BJ (cell line): ENCODE data around the gene STRADB. TPM values are rescaled to one million over a fixed set of nuclear protein-coding genes. Genes with fewer than 3 reads are reported as not detected.
"Not testable (repeated sequence)": the region's sequence is repeated elsewhere in the genome, so short reads cannot be mapped to it uniquely, and the experiment has no call there.

Source experiments
- CTCF ChIA-PET: fragments of 350-600 bp; formaldehyde crosslinking; extraction: SDS; loops from one replicate; lab custom pipeline; 2021; ENCODE audit warnings: antibody characterized with exemption, inconsistent platforms; lab: Yijun Ruan, JAX
- POLR2A ChIA-PET: fragments of 300-600 bp; sonication (Branson Sonifier 250); formaldehyde crosslinking; extraction: SDS; loops from one replicate; lab custom pipeline; 2021; ENCODE audit warnings: antibody characterized with exemption; lab: Charles Lee
- DNase-seq: peaks from one replicate; pipeline ENCODE4 v3.0.0-alpha.2; 2011; ENCODE audit warnings: low read depth
- H3K27me3 ChIP-seq: 2 replicates; pipeline ENCODE4 v1.6.0; 2011; ENCODE audit warnings: low read length; ENCODE audit not compliant: control insufficient read depth, insufficient read depth
- H3K36me3 ChIP-seq: 2 replicates; pipeline ENCODE4 v1.5.1; 2011; ENCODE audit warnings: low read length; ENCODE audit not compliant: control insufficient read depth, insufficient read depth
- H3K4me3 ChIP-seq: 2 replicates; pipeline ENCODE4 v1.5.1; 2011; ENCODE audit warnings: low read depth, mild to moderate bottlenecking, control low read depth, low read length
- polyA plus RNA-seq: library from polyadenylated mRNA; depleted of rRNA; stranded (reverse); fragments of >200 nt; gene quantifications from 2 replicates; pipeline ENCODE4 v1.2.3, GENCODE V29; 2011
- TF ChIP-seq, protein P1 (sequence below): IDR thresholded peaks from 2 replicates; pipeline ENCODE4 v1.5.1; 2011; ENCODE audit warnings: low read depth, mild to moderate bottlenecking, control low read depth, inconsistent platforms, low read length, moderate library complexity; ENCODE audit not compliant: insufficient read depth

STRADB gene
- polyA plus RNA-seq, 1 experiment = 18.2 TPM

DNA sequence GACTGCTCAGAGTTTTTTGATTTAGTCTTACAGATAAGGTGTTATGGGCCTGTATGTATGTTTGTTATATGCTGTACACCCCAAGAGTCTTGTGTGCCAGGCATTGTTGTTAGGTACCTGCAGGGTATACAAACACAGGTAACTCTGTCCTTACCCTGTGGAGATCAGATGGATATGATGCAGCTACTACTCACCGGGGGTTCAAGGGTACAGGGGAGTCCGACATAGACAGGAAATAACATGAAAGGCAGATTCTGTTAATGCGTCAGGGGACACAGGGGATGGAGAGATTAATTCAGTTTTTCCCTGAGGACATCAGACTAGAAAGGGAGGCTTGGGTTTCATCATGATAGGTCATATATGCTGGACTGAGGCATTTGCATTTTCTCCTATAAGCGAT is 31.6 kb upstream of the STRADB start:
- H3K27me3 ChIP-seq = no peaks in the 10 kb centered on the region

DNA sequence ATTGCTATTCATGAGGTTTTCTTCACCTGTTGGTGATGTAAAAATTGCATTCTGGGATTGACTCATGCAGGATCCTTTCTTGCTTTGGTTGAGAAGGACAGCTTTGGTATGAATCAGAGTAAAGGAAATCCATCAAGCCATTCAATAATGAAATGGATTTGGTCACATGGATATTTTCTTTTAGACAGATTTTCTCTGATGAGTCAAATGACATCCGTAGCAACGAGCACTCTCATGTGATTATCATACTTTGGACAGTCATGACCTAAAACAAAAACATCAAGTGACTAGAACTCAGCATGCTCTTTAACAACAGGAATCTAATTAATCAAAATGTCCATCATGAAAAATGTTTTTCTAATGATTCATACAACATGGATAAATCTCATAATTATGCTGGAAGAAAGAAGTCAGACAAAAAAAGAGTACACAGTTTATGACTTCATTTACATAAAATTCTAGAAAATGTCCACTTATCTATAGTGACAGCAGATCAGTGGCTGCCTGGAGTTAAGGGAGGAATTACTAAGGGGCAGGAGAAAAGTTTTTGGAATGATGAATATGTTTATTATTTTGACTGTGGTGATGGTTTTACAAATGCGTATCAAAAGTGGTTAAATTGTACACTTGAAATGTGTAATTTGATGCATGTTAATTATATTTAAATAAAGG is 31.0 kb upstream of the STRADB start:
- Histone ChIP-seq H3K4me3 (no peak overlapping the region), H3K36me3 (no peaks in the 10 kb centered on the region), H3K27me3 (no peaks in the 10 kb centered on the region)
- TF ChIP-seq, protein P1, sequence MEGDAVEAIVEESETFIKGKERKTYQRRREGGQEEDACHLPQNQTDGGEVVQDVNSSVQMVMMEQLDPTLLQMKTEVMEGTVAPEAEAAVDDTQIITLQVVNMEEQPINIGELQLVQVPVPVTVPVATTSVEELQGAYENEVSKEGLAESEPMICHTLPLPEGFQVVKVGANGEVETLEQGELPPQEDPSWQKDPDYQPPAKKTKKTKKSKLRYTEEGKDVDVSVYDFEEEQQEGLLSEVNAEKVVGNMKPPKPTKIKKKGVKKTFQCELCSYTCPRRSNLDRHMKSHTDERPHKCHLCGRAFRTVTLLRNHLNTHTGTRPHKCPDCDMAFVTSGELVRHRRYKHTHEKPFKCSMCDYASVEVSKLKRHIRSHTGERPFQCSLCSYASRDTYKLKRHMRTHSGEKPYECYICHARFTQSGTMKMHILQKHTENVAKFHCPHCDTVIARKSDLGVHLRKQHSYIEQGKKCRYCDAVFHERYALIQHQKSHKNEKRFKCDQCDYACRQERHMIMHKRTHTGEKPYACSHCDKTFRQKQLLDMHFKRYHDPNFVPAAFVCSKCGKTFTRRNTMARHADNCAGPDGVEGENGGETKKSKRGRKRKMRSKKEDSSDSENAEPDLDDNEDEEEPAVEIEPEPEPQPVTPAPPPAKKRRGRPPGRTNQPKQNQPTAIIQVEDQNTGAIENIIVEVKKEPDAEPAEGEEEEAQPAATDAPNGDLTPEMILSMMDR = no peak
- CTCF ChIA-PET = no interaction called here
- POLR2A ChIA-PET = no interaction called here
- no peak for DNase-seq

More for the DNA sequence above, 31.6 kb upstream of the STRADB start:
- Histone ChIP-seq H3K4me3 (no peak overlapping the region), H3K36me3 (no peaks in the 10 kb centered on the region)
- DNase-seq = no peak
- CTCF ChIA-PET = no interaction called here
- TF ChIP-seq, protein P1 = no peak
- POLR2A ChIA-PET = no interaction called here

DNA sequence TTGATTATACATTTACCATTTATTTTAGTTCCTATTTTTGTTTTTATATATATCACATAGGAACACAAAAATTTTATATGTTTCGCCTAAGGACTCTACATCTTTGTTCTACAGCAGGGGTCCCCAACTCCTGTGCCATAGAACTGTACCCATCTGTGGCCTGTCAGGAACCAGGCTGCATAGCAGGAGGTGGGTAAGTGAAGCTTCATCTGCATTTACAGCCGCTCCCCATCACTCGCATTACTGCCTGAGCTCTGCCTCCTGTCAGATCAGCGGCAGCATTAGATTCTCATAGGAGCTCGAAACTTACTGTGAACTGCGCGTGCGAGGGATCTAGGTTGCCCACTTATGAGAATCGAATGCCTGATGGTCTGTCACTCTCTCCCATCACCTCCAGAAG is 25.6 kb upstream of the STRADB start:
- DNase-seq = no peak
- ChIA-PET POLR2A (no interaction called here), CTCF (interaction anchor here (1.3 kb wide), 1 partner anchor 9 kb away, joined by 3 read pairs; no protein-coding TSS in a partner anchor)
- H3K36me3 ChIP-seq = 0 out of 2 replicates have a peak, but pooled peaks cover 1% of the 10 kb centered on the region
- H3K4me3 ChIP-seq = no peak overlapping the region
- TF ChIP-seq, protein P1 = no peak
- H3K27me3 ChIP-seq = no peaks in the 10 kb centered on the region

DNA sequence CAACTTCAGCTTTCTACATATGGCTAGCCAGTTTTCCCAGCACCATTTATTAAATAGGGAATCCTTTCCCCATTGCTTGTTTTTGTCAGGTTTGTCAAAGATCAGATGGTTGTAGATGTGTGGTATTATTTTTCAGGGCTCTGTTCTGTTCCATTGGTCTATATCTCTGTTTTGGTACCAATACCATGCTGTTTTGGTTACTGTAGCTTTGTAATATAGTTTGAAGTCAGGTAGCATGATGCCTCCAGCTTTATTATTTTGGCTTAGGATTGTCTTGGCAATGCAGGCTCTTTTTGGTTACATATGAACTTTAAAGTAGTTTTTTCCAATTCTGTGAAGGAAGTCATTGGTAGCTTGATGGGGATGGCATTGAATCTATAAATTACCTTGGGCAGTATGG is 23.2 kb upstream of the STRADB start:
- H3K36me3 ChIP-seq, H3K4me3 ChIP-seq, H3K27me3 ChIP-seq, CTCF ChIA-PET, POLR2A ChIA-PET, DNase-seq: not testable (repeated sequence)

DNA sequence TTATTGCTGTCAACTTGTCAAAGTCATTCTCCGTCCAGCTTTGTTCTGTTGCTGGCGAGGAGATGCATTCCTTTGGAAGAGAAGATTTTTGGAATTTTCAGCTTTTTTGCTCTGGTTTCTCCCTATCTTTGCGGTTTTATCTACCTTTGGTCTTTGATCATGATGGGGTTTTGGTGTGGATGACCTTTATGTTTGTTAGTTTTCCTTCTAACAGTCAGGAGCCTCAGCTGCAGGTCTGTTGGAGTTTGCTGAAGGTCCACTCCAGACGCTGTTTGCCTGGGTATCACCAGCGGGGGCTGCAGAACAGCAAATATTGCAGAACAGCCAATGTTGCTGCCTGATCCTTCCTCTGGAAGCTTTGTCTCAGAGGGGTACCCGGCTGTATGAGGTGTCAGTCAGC is 21.7 kb upstream of the STRADB start:
- CTCF ChIA-PET, POLR2A ChIA-PET, H3K27me3 ChIP-seq, H3K4me3 ChIP-seq, DNase-seq, H3K36me3 ChIP-seq: not testable (repeated sequence)

DNA sequence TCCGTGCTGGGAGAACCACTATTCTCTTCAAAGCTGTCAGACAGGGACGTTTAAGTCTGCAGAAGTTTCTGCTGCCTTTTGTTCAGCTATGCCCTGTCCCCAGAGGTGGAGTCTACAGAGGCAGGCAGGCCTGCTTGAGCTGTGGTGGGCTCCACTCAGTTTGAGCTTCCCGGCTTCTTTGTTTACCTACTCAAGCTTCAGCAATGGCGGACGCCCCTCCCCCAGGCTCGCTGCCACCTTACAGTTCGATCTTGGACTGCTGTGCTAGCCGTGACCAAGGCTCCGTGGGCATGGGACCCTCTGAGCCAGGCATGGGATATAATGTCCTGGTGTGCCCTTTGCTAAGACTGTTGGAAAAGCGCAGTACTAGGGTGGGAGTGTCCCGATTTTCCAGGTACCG is 21.2 kb upstream of the STRADB start:
- POLR2A ChIA-PET, DNase-seq, CTCF ChIA-PET, H3K27me3 ChIP-seq, H3K4me3 ChIP-seq, H3K36me3 ChIP-seq: not testable (repeated sequence)

DNA sequence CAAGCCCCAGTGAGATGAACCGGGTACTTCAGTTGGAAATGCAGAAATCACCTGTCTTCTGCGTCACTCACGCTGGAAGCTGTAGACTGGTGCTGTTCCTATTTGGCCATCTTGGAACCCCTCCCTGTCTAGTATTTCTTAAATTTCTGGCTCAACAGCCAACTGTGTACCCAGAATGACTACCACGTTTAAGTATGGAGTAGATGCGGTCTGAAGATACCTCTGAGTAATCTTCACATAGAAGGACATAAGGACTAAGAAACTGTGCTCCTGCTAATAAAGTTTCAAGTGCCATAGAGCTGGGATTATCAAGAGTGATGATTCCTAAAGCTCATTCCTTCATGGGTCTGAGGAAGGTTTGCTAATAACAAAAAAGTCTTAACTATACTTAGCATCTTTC is 20.7 kb upstream of the STRADB start:
- CTCF ChIA-PET = no interaction called here
- POLR2A ChIA-PET = no interaction called here
- Histone ChIP-seq H3K36me3 (0 out of 2 replicates have a peak, but pooled peaks cover 1% of the 10 kb centered on the region), H3K27me3 (no peaks in the 10 kb centered on the region), H3K4me3 (no peak overlapping the region)
- TF ChIP-seq, protein P1 = no peak
- DNase-seq = no peak
